ENCODE measurements around the gene DNAH7. TPM values are rescaled to one million over a fixed set of nuclear protein-coding genes. Genes with fewer than 3 reads are reported as not detected.

The DNAH7 gene
- total and polyA plus RNA-seq, 2 of the 4 experiments (the other 2 are of a cell fraction) = 0.22 to 0.36 TPM

GRCh38 chr2:196036442-196036841 is 32.2 kb downstream of the DNAH7 start:
- Histone ChIP-seq H3K4me1 (ENCODE audit: control insufficient read depth, insufficient read depth, low read length) (no peaks in the 10 kb centered on the region), H3K27ac (ENCODE audit: insufficient read depth, low read length) (no peak overlapping the region), H3K9me1 (ENCODE audit: insufficient read depth, low read length) (no peaks in the 10 kb centered on the region), H4K91ac (ENCODE audit: insufficient read depth, low read depth, low read length) (no peak overlapping the region), H3K4me2 (ENCODE audit: low read depth, low read length) (no peak overlapping the region), H3K56ac (ENCODE audit: extremely low read depth, insufficient read depth, low read length) (no peak overlapping the region), H4K5ac (ENCODE audit: low read depth, low read length) (no peak overlapping the region), H2AK9ac (replicated peaks; ENCODE audit: low read depth, low read length, poor library complexity) (no peak overlapping the region), H2BK15ac (ENCODE audit: low read depth, low read length) (no peak overlapping the region), H2AFZ (replicated peaks; ENCODE audit: low read length, poor library complexity) (no peak overlapping the region), H3K4me3 (ENCODE audit: insufficient read depth, low read depth, low read length) (no peak overlapping the region), H3K79me1 (ENCODE audit: low read depth in 1 of 2, low read length in 2 of 2) (no peaks in the 10 kb centered on the region), H2BK120ac (ENCODE audit: low read depth, low read length) (no peak overlapping the region), H3K27me3 (ENCODE audit: control insufficient read depth, insufficient read depth, low read length) (no peaks in the 10 kb centered on the region), H2AK5ac (ENCODE audit: low read depth, low read length) (no peak overlapping the region), H2BK20ac (ENCODE audit: low read depth, low read length) (no peak overlapping the region), H4K8ac (ENCODE audit: low read depth in 2 of 2, low read length in 2 of 2) (no peak overlapping the region), H3K18ac (ENCODE audit: low read depth, low read length) (no peak overlapping the region), H3K9ac (ENCODE audit: low read depth, low read length) (no peak overlapping the region), H3K23ac (ENCODE audit: low read depth, low read length) (no peak overlapping the region), H3K4ac (ENCODE audit: low read depth, low read length) (no peak overlapping the region), H3K9me3 (ENCODE audit: control insufficient read depth, insufficient read depth, low read length) (no peaks in the 10 kb centered on the region), H3K14ac (replicated peaks; ENCODE audit: low read depth, low read length) (no peak overlapping the region), H2BK5ac (ENCODE audit: low read depth, low read length, poor library complexity, severe bottlenecking) (no peak overlapping the region), H4K20me1 (ENCODE audit: insufficient read depth, low read length) (no peaks in the 10 kb centered on the region), H3K36me3 (ENCODE audit: control insufficient read depth, insufficient read depth, low read length) (no peaks in the 10 kb centered on the region)
- WGBS, 2 experiments (ENCODE audit: extremely low coverage in 2 of 2, insufficient read length in 1 of 2) = 60% methylated on average over 1 of the region's 2 CpGs; no CpG with 5 or more reads in 1 of the 2 experiments
- no TSS peak for BruUV-seq (replicated peaks)
- ChIA-PET POLR2A (ENCODE audit: unreplicated experiment) (no interaction called here), CTCF (no interaction called here)
- TF ChIP-seq MAZ (IDR thresholded peaks at IDR 0.05; ENCODE audit: borderline replicate concordance, low read depth, low read length) (no peak), CHD1 (IDR thresholded peaks at IDR 0.05; ENCODE audit: low read depth, low read length) (no peak), RAD21 (IDR thresholded peaks at IDR 0.05; ENCODE audit: low read length) (no peak), CTCF (conservative IDR thresholded peaks at IDR 0.05; ENCODE audit: low read depth, low read length) (no peak), RFX5 (IDR thresholded peaks at IDR 0.05; ENCODE audit: low read depth, low read length) (no peak), ELK1 (IDR thresholded peaks at IDR 0.05; ENCODE audit: borderline replicate concordance, low read depth, low read length) (no peak), BHLHE40 (IDR thresholded peaks at IDR 0.05; ENCODE audit: low read depth, low read length) (no peak), FOS (IDR thresholded peaks at IDR 0.05; ENCODE audit: low read depth, low read length) (no peak), POLR2A (IDR thresholded peaks at IDR 0.05; ENCODE audit: low read depth, low read length) (no peak), SMC3 (IDR thresholded peaks at IDR 0.05; ENCODE audit: low read depth, low read length) (no peak), NFE2L2 (IDR thresholded peaks at IDR 0.05; ENCODE audit: low read depth, low read length) (no peak), CEBPB (IDR thresholded peaks at IDR 0.05; ENCODE audit: low read depth, low read length) (no peak), RCOR1 (IDR thresholded peaks at IDR 0.05; ENCODE audit: insufficient replicate concordance, low read length) (no peak), MAFK (IDR thresholded peaks at IDR 0.05; ENCODE audit: low read depth, low read length) (no peak), USF2 (IDR thresholded peaks at IDR 0.05; ENCODE audit: low read depth, low read length) (no peak)
- DNase-seq (no peak), ATAC-seq (ENCODE audit: low read depth) (no peak)
- dilution Hi-C loops (cut with HindIII; ENCODE audit: low sequenced_read_pairs, unreplicated experiment) (no loop called here), intact Hi-C loops (cut with micrococcal nuclease) (no loop called here), in situ Hi-C loops (cut with MboI; ENCODE audit: low sequenced_read_pairs) (no loop called here)

Measured in IMR-90 (cell line).